ENCODE measurements around the gene LAMC3. TPM values are rescaled to one million over a fixed set of nuclear protein-coding genes. Genes with fewer than 3 reads are reported as not detected.

Gene LAMC3
- polyA plus RNA-seq, 1 of the 3 experiments (the other 2 are of a cell fraction), result 0.07 TPM

- ChIA-PET POLR2A (no interaction called here), CTCF (interaction anchor here (0.7 to 2.7 kb wide), 5 partner anchors 13 to 32 kb away, joined by 3 to 11 read pairs (median 3); no protein-coding TSS in a partner anchor)
- WGBS (ENCODE audit: low lambda C conversion rate), result 86% methylated on average over 10 of the region's 17 CpGs
Observed at GRCh38 chr9:131078427-131079366, 69.7 kb downstream of the LAMC3 start.

More at GRCh38 chr9:131078427-131079366, 69.7 kb downstream of the LAMC3 start:
- Histone ChIP-seq H3K27me3 (ENCODE audit: insufficient read depth) (peaks cover 6% of the 10 kb centered on the region; the same call in 1 of the 2 replicates), H3K9ac (no peak overlapping the region), H3K4me2 (no peak overlapping the region), H3K4me3 (ENCODE audit: low read depth in 2 of 2, low read length in 1 of 2) (no peak overlapping the region), H3K27ac (ENCODE audit: low read depth in 2 of 2, low read length in 1 of 2) (no peak overlapping the region), H3K79me2 (ENCODE audit: insufficient read depth) (no peaks in the 10 kb centered on the region), H3K36me3 (replicated peaks in 1 of 2; ENCODE audit: control insufficient read depth in 1 of 2, insufficient read depth in 2 of 2, low read length in 1 of 2) (no peaks in the 10 kb centered on the region), H3F3A (replicated peaks; ENCODE audit: insufficient read depth) (no peaks in the 10 kb centered on the region), H3K9me2 (no peaks in the 10 kb centered on the region), H4K20me1 (ENCODE audit: insufficient read depth) (no peaks in the 10 kb centered on the region), H3K4me1 (ENCODE audit: control insufficient read depth in 1 of 2, insufficient read depth in 2 of 2, low read depth in 1 of 2, low read length in 1 of 2) (no peaks in the 10 kb centered on the region), H2AFZ (ENCODE audit: low read depth) (no peak overlapping the region), H3K9me3 (no peaks in the 10 kb centered on the region)
- DNase-seq, result no peak
- TF ChIP-seq, protein P1, sequence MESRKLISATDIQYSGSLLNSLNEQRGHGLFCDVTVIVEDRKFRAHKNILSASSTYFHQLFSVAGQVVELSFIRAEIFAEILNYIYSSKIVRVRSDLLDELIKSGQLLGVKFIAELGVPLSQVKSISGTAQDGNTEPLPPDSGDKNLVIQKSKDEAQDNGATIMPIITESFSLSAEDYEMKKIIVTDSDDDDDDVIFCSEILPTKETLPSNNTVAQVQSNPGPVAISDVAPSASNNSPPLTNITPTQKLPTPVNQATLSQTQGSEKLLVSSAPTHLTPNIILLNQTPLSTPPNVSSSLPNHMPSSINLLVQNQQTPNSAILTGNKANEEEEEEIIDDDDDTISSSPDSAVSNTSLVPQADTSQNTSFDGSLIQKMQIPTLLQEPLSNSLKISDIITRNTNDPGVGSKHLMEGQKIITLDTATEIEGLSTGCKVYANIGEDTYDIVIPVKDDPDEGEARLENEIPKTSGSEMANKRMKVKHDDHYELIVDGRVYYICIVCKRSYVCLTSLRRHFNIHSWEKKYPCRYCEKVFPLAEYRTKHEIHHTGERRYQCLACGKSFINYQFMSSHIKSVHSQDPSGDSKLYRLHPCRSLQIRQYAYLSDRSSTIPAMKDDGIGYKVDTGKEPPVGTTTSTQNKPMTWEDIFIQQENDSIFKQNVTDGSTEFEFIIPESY (IDR thresholded peaks at IDR 0.05; ENCODE audit: borderline replicate concordance, low read depth), result no peak
- TF ChIP-seq RXRA (IDR thresholded peaks at IDR 0.05; ENCODE audit: borderline replicate concordance, low read depth), result no peak
- no peak for TF ChIP-seq YY1 (IDR thresholded peaks at IDR 0.05; ENCODE audit: low read depth)
- no peak for TF ChIP-seq GABPA (IDR thresholded peaks at IDR 0.05; ENCODE audit: low read depth)
- TF ChIP-seq TEAD4 (IDR thresholded peaks at IDR 0.05; ENCODE audit: borderline replicate concordance, insufficient read depth), result no peak
- no peak for TF ChIP-seq NRF1 (IDR thresholded peaks at IDR 0.05; ENCODE audit: low read depth, low read length)
- TF ChIP-seq FOXJ3 (CRISPR knock-in tag; IDR thresholded peaks at IDR 0.05), result no peak
- TF ChIP-seq PBX3 (IDR thresholded peaks at IDR 0.05), result no peak
- no peak for TF ChIP-seq TAF1 (IDR thresholded peaks at IDR 0.05; ENCODE audit: borderline replicate concordance, low read depth, low read length)
- no peak for TF ChIP-seq SMC3 (IDR thresholded peaks at IDR 0.05; ENCODE audit: low read depth, low read length)
- no peak for TF ChIP-seq IRF3 (IDR thresholded peaks at IDR 0.05; ENCODE audit: low read depth, low read length)

All from SK-N-SH (cell line).